Activated CD8-positive, alpha-beta memory T cell treated with anti-CD3 and anti-CD28 coated beads, Interleukin-2, amount 50 U/mL, for 24 hours (primary cell): Measurements from ENCODE around the gene SPACA9.

Experiments
- DNase-seq: peaks from one replicate; pipeline ENCODE4 v3.0.0-alpha.2; 2020; ENCODE audit errors: extremely low read depth

SPACA9 gene

DNA sequence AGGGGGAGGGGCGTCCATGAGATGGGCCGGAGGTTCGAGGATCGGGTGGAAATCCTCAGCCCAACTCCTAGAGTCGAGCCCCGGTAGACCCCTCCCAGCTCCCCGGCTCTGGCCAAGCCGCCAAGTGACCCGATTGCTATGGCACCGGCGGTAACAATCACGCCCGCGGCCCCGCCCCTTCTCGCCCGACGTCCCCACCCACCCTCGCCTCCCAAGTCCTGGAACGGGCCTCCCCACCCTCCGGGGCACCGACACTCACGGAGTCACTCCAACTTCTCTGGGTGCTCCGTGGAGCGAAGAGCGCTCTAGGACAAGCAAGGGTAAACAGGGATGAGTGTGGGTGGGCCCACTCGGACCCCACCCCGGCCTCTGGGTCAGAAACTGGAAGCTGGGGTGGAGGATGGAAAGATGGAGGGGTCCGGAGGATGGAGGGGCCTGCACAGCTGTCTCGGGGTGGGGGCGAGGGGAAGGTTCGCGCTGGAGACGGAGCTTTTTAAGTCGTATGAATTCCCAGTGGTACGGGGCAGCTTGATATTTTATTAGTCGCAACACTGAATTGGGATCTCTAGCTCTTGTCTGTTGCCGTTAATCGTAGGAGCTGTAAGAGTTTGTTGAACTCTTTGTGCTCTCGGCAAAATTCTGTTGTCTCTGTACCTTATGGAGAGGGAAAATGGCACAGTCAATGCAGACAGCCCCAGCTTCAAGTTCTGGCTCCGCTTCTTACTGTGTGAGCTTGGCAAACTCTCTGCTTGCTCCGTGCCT lies at the start of gene SPACA9:
SPACA9 (plus strand) TSS at position 204 of the 762 bp plus-strand sequence. CDS start 5,050 bp downstream, outside the sequence.
- DNase-seq, result no peak

DNA sequence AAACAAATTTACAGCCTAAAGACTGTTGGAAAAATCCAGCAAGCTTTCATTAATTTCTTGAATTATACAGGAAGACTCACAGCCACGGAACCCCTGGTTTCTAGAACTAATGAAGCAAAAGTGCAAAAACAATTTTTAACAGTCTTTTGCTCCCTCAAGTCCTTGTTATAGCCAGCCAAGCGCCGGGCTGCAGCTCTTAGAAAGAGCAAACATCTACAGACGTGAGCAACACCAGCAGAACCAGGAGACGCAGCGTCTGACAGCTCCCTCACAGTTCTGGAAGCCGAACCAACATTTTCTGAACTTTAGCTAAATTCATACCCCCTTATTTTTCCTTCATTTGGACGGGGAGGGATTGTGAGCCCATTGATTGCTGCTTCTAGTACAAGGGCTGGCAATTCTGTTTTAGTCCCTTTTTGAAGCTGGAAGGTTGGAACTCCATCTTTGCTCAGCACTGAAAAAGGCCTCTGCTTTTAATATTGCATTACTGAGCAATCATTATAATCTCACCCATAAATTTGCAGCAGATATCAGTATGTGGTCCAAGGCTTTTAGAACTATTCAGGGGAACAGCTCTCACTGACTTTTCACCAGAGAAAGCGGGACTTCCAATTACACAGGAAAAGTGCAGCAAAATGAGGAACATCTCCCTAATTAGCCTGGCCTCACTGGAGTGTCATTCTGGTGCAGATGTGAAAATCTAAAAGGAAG lies 46.4 kb upstream of the SPACA9 start:
- no peak for DNase-seq

DNA sequence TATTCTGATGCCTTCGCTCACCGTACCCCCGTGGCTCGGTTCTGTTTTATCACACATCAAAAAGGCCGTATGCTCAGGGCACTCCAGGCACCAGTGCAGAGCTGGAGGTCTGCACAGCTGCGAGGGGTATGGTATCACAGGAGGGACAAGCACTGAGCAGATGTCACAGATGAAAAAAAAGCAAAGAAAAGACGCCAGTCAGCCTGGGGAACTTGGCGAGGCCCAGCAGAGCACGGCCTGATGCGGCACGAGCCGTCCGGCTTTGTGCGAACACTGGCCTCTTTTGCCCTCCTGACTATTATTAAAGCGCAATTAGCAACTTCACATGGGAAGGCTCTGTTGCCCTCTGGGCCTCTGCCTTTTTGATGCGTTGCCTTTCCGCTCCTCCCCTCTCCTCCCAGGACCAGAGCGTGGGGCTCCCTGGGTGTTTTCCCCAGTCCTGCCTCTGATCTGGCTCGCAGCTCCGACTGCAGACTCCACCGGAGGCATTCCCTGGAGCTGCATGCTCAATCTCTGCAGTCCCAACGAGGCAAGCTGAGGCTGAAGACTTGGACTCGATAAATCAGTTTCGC lies 45.1 kb upstream of the SPACA9 start:
- DNase-seq, result no peak

DNA sequence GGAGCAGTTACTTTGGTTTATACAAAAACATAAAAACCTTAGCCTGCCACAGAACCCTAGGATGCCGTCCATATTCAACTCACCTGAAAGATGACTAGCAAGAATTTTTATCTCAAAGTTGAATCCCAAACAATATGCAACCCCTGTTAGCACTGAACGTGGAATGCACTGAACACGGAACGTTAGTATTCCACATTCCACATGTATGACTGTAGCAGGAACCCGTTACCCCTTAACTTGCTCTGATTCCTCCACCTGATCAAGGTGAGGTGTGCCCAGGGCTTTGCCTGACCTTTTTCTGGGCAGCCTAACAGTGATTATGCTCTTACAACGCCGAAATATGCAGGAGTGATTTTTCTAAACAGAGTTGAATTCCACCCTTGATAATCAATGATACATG lies 44.4 kb upstream of the SPACA9 start:
- DNase-seq, result no peak

DNA sequence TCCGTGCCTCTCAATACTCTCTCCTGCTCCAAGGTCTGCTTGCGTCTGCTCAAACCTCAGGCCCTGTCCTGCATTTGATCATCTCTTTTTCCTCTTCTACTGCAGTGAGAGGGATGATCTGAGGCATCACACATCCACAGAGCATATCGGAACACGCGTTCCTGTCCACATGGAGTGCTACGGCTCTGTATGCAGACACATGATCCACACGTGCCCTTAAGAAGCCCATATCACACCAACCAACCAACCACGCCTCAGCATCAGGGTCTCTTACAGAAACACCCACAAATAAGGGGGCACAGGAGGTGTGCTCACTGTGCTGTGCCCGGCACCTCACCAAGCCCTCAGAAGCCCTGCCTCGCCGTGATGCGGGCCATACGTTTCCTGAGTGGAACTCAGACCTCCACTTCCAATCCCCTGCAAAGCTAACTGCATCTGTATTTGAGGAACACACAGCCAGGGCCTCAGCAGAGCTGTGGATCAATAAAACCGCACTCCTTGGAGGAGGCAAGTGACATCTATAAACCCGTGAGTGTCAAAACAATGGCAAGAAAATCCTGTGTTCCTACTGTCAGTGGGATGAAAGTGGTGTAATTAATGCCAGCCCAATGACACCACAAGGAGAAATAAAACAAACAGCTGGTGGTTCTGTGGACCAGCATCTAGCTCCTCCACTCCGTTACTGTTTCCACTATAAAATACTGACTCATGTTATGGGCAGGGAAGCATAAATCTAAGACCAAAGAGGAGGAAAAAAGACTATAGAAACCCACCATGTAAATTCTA lies 41.0 kb upstream of the SPACA9 start:
- DNase-seq, result no peak

DNA sequence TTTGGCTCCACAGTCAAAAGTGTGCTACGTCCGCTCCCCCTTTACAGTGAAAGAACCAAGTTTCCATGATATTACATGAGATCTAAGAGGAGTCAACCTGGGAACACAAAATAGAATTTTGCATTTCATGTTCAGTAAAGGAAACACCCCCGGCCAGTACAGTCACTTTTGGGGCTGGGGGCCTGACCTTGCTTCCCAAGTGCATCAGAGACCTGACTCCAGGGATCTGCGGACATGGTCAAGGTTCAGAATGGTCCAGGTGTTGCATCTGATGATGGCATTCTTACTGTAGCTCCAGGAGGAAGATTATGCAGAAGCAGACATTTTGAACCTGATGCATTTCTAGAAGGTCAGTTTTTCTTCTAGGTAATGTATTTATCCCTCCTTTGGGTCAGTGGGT lies 40.4 kb upstream of the SPACA9 start:
- DNase-seq, result no peak

DNA sequence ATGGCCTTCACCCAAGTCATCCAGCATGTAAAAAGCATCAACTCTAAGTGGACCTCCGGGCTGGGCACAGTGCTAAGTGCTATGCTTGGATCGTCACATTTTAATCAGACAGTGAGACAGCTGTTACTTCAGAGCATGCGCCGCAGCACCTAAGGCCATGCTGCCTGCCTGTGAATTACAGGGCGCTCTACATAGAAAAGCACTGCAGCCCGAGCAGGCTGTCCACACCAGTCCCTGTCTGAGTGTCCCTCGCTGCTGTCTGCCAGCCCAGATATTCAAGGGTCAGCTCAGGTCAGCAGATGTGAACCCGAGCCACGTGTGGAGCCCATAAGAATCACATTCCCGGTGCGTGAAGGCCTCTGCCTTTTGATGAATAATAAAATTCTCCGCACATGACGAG lies 37.7 kb upstream of the SPACA9 start:
- DNase-seq, result no peak

DNA sequence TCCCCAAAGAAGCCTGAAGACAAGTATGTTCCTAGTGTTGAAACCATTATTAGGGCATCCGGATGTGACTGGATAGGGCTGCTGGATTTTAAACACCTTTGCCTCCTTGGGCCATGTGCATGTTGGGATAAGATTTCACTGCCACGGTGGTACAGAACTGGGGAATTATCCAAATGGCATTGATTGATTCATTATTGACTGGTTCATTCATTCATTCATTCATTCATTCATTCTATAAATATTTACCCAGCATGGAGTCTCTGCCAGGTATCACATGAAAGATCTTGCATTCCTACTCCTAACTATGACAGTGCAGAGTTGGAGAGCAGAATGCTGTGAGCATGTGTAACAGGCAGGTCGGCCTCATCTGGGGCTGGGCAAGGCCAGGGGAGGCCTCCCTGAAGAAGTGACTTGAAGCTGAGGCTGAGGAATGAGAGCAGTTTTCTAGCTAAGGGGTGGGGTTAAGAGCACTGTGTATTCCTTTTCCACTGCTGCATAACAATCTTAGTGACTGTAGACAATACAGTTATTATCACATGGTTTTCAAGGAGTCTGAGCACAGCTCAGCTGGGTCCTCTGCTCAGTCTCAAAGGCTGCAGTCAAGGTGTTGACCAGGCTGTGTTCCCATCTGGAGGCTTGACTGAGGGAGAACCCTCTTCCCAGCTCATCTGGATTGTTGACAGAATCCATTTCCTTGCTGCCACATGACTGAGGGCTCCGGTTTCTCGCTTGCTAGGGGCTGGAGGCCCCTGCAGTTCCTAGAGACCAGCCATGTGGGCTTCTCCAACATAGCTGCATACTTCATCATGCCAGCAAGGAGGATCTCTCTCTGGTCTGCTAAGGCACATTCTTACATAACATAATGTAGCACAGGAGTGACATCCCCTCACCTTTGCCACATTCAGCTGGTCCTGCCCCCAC lies 36.3 kb upstream of the SPACA9 start:
- no peak for DNase-seq

DNA sequence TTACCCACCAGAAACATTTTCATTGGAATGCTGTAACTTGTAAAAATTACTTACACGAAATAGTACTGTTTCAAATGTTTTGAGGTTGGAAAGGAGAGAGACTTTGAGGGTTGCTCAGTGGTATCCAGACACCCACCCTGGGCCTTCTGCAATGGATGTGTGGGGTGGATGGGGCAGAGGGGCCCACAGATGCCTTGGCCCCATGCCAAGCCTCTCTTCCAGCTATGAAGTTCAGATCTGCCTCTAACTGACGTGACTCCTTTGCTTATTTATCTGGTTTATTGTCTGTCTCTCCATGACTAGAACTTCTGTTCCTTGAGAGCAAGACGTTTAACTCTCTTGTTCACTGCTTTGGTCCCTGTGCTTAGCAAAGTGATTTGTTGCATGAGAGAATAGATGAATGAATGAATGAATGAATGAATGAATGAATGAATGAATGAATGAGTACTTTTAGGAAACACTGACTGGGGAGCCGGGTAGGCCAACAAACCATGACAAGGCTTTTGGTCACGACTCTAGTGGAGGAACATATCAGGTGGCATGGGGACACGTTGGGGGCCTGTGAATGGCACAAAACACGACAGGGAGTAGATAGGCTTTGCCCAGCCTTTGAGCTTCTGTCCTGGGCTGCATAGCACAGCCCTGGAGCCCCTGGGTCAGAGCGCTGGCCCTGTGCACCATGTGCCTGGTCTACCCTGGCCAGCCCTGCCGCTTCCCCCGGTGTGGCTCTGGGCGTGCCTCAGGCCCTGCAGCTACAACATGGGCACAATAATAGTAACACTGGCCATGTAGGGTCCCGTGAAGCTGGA lies 32.4 kb upstream of the SPACA9 start:
- DNase-seq, result no peak

DNA sequence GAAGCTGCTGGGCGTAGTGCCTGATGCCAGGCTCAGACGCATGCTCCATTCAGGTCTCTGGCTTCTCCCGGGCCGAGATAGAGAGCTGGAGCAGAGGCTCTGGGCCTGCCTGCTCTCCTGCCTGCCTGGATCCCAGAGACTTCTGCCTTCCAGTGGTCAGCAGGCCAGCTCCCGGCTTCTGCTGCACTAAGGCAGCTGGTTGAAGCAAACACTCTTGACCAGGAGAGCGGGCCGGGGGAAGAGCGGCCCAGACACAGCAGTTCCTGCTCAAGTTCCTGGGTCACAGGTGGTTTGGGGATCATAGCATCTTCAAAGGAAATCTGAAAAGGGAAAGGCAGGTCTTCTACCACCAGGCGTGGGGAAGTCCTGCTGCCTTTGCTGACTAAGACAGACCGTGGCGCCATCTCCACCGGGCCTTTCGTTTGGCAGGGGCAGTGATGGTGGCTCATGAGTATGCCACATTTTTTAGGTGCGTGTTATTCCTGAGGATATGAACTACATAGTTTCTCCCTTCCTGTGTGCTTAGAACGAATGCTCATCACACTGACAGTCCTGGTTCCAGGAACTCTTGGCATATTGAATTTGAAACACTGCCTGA lies 31.7 kb upstream of the SPACA9 start:
- no peak for DNase-seq

DNA sequence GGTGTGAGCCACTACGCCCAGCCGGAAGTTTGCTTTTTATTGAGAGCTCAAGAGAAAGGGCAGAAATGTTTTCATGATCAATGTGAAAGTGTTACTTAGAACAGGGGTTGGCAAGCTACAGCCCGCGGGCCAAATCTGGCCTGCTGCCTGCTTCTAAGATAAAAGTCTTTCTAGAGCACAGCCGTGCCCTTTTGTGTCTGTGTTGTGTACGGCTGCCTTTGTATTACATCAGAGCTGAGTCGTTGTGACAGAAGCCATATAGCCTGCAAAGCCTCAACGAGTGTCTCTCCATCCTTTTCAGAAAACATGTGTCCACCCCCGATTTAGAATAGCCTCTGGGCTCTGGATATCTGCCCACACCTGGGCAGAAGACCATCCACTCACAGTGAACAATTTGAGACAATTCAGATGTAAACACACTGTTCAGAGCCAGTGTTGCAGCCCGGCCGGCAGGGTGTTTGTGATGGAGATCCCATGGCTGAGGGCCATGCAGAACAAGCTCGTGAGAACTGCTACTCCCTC lies 29.5 kb upstream of the SPACA9 start:
- DNase-seq, result no peak

DNA sequence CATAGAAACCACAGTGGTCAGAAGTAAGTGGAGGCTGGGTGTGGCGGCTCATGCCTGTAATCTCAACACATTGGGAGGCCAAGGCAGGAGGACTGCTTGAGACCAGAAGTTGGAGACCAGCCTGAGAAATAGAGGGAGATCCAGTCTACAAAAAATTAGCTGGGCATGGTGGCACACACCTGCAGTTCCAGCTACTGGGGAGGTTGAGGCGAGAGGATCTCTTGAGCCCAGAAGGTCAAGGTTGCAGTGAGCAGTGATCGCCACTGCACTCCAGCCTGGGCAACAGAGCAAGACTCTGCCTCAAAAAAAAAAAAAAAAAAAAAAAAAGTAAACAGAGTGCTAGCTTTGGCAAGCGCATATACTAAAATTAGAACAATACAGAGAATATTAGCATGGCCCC lies 25.2 kb upstream of the SPACA9 start:
- DNase-seq, result no peak

DNA sequence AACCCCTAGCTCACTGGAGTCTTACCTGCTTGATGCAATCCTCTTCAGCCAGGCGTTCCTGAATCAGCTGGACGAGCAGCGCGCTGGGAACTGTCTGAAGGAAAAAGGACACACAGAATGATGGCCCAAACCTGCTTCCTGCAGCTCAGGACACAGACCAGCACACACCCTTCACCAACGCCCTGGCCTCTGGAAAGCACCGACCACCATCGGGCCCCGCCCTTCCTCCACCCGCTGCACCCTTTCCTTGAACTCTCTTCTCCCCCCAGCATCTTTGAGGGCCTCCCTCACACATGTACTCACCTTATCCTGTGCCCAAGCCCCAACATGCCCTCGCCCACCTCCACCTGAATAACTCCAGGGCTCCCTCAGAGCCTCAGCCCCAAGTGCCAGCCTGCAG lies 23.9 kb upstream of the SPACA9 start:
- no peak for DNase-seq

DNA sequence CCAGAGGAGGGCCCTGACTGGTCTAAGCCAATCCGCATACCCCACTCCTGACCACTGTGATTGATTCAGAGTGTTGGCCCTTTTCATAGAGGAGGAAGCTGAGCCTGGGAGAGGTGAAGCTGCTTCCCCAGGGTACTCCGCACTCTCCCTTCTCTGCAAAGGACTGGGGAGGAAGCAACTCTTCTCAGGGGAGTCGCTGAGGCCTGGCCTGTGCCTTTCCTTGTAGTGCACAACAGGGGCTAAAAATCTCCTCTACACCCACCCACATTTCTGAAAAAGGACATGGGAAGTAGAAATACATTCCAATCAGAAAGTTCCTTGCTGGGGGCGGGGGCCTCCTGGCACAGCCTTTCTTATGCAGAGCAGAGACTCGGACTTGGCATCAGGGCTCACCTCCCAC lies 22.8 kb upstream of the SPACA9 start:
- no peak for DNase-seq

DNA sequence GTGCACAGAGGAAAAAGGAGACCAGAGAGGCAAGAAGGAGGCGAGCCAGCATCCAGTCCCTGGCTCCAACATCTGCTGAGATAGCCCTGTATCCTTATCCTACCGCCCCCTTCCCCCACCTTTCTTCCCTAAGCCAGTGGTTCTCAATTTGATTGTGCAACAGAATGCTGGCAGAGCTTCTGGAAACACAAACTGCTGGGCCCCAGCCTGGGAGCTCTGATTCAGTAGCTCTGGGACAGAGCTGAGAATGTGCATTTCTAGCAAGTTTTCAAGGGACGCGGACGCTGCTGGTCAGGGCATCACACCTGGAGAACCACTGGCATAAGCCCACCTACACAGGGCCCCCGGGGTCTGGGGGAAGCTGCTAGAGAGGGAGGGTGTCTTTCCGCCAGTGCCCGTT lies 21.7 kb upstream of the SPACA9 start:
- no peak for DNase-seq

DNA sequence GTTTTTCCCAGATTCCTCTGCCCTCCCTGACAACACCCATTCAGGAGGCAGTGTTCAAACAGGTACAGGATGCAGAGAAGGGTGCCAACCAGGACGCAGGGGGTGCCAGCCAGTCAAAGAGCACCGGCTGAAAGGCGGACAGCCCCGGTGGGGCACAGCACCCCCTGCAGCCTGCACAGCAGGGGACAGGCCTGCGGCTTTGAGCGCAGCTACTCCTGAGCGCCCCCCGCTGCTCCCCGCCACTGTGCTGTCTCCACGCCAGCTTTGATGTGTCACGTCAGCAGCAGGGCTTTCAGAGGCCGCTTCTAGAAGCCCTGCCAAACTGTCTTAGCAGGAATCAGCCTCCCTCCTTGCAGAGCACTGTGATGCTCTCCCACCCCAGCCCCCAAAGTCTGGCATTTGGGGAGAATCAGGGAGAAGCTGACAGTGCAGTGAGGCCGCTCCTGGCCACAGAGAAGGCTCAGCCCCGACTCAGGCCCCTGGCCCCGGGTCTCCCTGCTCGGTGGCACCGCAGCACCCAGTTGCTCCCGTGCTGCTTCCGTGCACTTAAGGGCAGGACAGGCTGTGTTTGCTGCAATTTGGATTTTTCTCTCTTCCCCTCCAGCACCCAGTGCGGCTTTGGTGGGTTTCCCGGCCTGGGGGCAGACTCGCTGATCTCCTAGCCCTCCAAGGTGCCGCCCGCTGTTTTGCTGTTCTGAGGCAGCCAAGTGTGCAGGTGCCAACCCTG lies 20.9 kb upstream of the SPACA9 start:
- DNase-seq, result no peak

DNA sequence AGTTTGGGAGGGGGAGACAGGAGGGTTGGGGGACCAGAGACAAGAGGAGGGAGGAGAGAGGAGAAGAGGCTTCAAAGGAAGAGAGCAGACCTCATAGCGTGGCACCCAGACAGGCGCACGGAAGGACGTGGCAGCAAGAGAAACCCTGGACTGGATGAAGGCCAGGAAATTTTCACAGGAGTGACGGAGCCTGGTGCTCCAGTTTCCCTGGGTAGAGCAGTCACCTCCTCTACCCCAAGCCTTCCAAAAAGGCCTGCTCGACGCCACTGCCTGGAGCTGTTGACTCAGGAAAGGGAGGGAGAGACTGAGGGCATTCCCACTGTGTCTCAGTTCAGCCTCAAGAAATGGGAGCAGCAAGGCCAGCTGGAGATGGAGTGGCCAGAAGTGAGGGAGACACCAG lies 19.9 kb upstream of the SPACA9 start:
- no peak for DNase-seq

DNA sequence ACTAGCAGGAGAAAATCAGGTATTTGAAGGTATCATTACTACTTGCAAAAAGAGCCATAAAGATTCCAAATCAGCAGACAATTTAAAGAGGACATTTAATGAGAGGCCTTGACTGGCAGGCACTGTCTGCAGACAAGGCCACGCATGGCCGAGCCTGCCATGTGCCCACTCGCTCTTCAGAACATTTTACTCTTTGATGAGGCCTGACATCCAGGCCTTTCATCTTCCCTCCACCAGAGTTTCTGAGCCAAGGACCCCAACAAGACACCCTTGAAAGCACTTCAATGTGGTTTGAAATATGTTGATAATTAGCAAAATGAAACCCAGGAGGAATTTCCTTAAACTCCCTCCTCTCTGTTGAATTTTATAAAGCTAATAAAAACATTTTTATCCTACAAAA lies 17.0 kb upstream of the SPACA9 start:
- no peak for DNase-seq

DNA sequence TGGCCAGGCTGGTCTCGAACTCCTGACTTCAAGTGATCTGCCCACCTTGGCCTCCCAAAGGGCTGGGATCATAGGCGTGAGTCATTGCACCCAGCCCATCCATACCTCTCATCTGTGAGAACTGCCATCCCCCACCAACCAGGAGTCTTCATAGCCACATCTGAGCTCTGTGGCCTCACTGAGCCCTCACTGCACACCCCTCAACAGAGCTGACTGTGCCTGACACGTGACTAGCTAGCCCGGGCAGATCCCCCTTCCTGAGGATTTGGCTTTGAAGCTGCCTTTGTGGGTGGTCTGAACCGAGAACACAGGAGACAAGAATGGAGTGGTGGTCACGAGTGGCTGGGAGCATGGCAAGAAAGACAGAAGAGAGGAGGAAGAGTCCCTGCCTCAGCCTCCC lies 16.2 kb upstream of the SPACA9 start:
- DNase-seq, result no peak
